Measurements from ENCODE around the gene NELL2. TPM values are rescaled to one million over a fixed set of nuclear protein-coding genes. Genes with fewer than 3 reads are reported as not detected.

The NELL2 gene
- total RNA-seq, 1 experiment from 2014 or later = 1.1 TPM

- no peak for TF ChIP-seq POLR2AphosphoS5 (IDR thresholded peaks at IDR 0.05; ENCODE audit: low read depth, low read length)
- TF ChIP-seq FOSL1 (IDR thresholded peaks at IDR 0.05; ENCODE audit: low read depth) = no peak
- TF ChIP-seq SIN3A (IDR thresholded peaks at IDR 0.05; ENCODE audit: low read depth) = no peak
Measured at GRCh38 chr12:44655846-44656245, 220.3 kb downstream of the NELL2 start (continued).

- no peak for ATAC-seq
- H3K9ac ChIP-seq (ENCODE audit: low read length) = no peak overlapping the region
- POLR2A ChIA-PET = no interaction called here
- H3K27me3 ChIP-seq (ENCODE audit: insufficient read depth, low read length) = no peaks in the 10 kb centered on the region
- no peaks in the 10 kb centered on the region for H3K9me2 ChIP-seq (ENCODE audit: insufficient read depth)
- CTCF ChIA-PET = no interaction called here
- H3K79me2 ChIP-seq (ENCODE audit: insufficient read depth, low read length) = no peaks in the 10 kb centered on the region
- H3K4me3 ChIP-seq (replicated peaks in 1 of 2; ENCODE audit: low read depth in 1 of 2, low read length in 2 of 2) = no peak overlapping the region
- no peaks in the 10 kb centered on the region for H3K9me3 ChIP-seq (ENCODE audit: control insufficient read depth in 1 of 2, insufficient read depth in 1 of 2, low read depth in 1 of 2, low read length in 2 of 2)
- no peaks in the 10 kb centered on the region for H3K36me3 ChIP-seq (ENCODE audit: control insufficient read depth in 1 of 2, insufficient read depth in 2 of 2, low read length in 2 of 2)
- H4K20me1 ChIP-seq (ENCODE audit: insufficient read depth) = no peaks in the 10 kb centered on the region
- DNase-seq (ENCODE audit: low read depth, low spot score) = no peak
- H3K27ac ChIP-seq (ENCODE audit: low read depth, low read length) = no peak overlapping the region
- intact Hi-C loops (cut with micrococcal nuclease) = no loop called here
- H2AFZ ChIP-seq (ENCODE audit: low read depth, low read length, poor library complexity, severe bottlenecking) = no peak overlapping the region
- H3K4me1 ChIP-seq (ENCODE audit: control insufficient read depth in 1 of 2, insufficient read depth in 2 of 2, low read length in 2 of 2) = no peaks in the 10 kb centered on the region
- RAD21 ChIA-PET (ENCODE audit: low non-redundant PET in 1 of 2, low total read pairs in 2 of 2, uncharacterized antibody in 2 of 2, unreplicated experiment in 2 of 2) = no interaction called here
- no TSS peak for BruUV-seq (replicated peaks)
- H3K4me2 ChIP-seq (ENCODE audit: low read length) = no peak overlapping the region
- TF ChIP-seq YY1 (IDR thresholded peaks at IDR 0.05; ENCODE audit: extremely low read depth, insufficient replicate concordance, low read depth, low read length) (no peak), CTCF (IDR thresholded peaks at IDR 0.05 in 2 of 3, conservative IDR thresholded peaks at IDR 0.05 in 1 of 3; ENCODE audit: borderline replicate concordance in 1 of 3, insufficient read depth in 1 of 3, low read depth in 2 of 3, low read length in 2 of 3) (no peak), REST (IDR thresholded peaks at IDR 0.05; ENCODE audit: low read depth) (no peak), ZBTB33 (IDR thresholded peaks at IDR 0.05; ENCODE audit: extremely low read depth, insufficient replicate concordance, low read length) (no peak), ZNF274 (IDR thresholded peaks at IDR 0.05; ENCODE audit: low read depth, low read length) (no peak), FOSL1 (IDR thresholded peaks at IDR 0.05; ENCODE audit: low read depth) (no peak), EZH2 (IDR thresholded peaks at IDR 0.05) (no peak), POLR2A (IDR thresholded peaks at IDR 0.05; ENCODE audit: borderline replicate concordance, extremely low read depth, insufficient read depth, insufficient read length) (no peak), POLR2AphosphoS5 (IDR thresholded peaks at IDR 0.05; ENCODE audit: low read depth, low read length) (no peak), SIN3A (IDR thresholded peaks at IDR 0.05; ENCODE audit: low read depth) (no peak), EGR1 (IDR thresholded peaks at IDR 0.05; ENCODE audit: low read depth) (no peak), MAX (IDR thresholded peaks at IDR 0.05) (no peak), ATF3 (IDR thresholded peaks at IDR 0.05) (no peak), ZFX (IDR thresholded peaks at IDR 0.05) (no peak), EZH2phosphoT487 (IDR thresholded peaks at IDR 0.05; ENCODE audit: borderline replicate concordance) (no peak)
Measured at GRCh38 chr12:44654646-44655639, 221.2 kb downstream of the NELL2 start.

All from HCT116 (cell line).